Esophagus mucosa (tissue), 1 donor: Measurements from ENCODE around the gene VILL. TPM values are rescaled to one million over a fixed set of nuclear protein-coding genes. Genes with fewer than 3 reads are reported as not detected.
A peak's percentile ranks its signal among the peaks of the same experiment; 100 is the strongest.

Experiments
- ATAC-seq: fragments of 200-7000 bp; cut with Tn5 transposase; one replicate; pipeline ENCODE4 v1.9.1; 2020
- total RNA-seq: library from RNA; stranded (reverse); gene quantifications from one replicate; pipeline ENCODE4 v1.2.4, GENCODE V29; 2023
- donor health status: DM: yes; HTN: yes; CAD: no.

Gene VILL
- total RNA-seq = 6.1 TPM

DNA sequence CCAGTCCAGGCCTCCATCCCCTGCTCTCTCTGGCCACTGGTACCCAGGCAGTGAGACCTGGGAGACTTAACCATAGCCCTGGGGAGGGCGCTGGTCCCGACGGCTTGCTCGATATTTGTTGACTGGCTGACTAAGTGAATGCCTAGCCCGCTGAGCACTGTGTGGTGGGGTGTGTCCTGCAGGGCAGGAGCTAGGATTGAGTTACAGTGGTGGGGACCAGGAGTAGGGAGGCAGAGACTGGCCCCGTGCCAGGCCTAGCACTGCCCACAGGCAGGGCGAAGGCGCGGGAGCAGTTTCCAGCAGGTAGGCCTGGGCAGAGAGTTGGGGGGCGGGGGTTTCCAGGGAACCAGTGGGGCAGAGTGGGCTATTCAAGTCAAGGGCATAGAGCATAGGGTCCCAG lies at the start of gene VILL:
Gene VILL (plus strand): TSS at position 260 of the 400 bp plus-strand sequence. CDS start 2,887 bp downstream, outside the sequence.
- peak; percentile 31 for ATAC-seq

DNA sequence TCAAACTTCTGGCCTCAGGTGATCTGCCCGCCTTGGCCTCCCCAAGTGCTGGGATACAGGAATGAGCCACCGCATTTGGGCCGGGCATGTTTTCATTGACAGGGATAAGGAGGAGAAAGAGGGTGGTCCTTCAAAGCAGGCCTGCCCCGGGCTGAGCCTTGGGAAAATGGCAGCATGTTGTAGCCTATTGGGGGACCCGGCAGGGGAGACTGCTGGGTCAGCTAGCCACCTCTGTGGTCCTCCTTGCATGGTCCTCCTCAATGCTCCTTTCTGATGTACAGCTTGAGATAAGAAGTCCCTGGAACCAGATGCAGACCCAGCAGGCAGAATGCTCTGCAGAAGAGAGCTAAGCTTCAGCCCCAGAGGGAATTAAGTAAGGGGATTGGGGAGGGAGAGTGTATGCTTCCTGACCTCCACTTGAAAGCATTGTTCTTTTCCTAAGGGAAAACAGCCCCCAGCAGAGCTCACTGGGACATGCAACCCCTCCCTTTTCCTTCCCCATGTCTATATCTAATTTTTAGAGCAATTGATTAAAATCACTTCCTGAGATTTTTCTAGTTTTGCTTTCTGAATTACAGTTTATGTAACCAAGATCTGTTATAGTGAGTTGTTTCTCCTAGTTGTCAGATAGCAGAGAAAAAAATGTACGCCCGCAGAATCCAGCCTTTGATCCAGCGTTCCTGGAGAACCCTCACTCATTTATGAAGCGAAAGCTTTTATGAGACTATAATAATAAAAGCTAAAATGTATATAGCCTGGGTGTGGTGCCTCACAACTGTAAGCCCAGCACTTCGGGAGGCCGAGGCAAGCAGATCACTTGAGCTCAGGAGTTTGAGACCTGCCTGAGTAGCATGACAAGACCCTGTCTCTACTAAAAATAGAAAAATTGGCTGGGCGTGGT lies 48.7 kb upstream of the VILL start:
- ATAC-seq = no peak

DNA sequence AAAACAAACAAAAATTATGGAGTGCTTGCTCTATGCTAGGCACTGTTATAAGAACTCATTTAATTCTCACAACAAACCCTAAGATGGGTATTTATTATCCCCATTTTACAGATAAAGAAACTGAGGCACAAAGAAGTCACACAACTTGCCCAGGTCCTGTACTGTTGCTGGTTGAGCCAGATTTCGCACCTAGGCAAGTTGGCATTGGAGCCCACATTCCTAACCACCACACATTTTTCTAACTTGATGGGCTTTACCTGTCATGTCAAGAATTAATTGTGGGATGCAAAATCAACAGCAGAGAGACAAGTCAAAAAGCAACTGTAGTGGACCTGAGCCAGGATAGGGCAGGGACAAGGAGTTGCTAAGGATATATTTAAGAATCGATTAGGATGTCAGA lies 47.9 kb upstream of the VILL start:
- no peak for ATAC-seq

DNA sequence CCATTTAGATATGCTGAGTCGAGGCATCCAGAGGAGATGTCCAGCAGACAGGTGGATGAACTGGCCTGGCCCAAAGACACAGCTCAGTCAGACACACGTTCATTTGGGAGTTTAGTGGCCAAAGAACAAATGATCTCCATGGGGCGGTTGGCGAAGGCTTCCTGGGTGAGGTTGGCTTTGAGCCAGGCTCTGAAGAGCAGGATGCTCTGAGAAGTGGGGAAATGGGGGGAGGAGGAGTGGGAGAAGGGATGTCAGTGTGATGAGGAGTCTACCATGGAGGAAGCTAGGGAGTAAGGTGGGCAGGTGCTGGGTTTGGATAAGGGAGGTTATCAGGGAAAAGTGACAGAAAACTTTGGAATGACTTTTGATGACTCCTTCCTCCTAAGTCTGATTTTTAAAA lies 47.5 kb upstream of the VILL start:
- ATAC-seq = no peak

DNA sequence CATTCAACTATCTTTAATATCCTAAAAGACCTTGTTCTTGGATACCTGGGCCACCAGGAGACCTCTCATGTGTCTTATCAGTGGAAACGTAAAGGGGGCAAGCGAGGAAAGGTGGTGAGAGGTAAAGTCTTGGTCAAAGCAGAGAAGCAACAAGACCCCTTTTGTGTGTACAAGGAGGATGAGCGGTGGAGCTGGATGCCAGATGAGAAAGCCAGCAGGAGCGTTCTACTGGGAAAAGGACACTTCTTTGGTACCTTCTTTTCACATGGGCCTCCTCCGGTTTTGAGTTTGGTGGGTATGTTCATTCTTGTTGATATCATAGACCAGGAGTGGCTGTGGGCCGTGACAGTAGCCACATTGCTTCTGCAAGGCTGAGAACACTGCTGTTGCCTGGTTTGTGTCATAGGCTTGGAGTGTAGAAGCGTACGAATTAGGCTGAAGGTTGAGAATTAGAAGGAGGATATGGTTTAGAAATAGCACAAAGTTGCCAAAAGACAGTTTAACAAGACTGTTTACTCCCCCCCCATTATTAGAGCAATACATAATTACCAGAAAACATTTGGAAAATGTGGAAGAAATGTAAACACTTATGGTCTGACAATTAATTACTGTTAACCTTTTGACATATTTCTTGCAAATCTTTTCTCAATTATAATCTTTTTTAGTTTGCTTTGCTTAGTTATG lies 46.8 kb upstream of the VILL start:
- ATAC-seq = no peak

DNA sequence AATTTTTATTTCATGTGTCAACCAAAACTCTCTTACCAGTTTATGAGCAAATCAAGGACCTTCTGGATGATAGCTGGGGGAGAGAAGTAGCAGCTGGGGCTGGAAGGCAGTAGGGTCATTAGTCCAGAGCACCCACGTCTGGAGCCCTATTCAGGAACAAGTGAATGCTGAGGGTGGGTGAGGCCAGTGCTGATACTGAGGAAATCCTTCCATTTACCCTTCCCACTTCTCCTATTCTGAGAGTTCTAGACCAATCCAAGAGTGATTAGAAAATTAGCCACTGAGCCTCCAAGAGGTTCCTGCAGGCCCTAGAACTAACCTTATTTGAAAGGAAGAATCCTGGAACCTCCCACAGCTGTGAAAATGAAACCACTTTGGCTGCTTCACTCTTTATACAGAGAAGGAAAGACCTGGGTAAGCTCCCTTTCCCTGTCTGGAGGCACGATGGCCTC lies 46.2 kb upstream of the VILL start:
- no peak for ATAC-seq

DNA sequence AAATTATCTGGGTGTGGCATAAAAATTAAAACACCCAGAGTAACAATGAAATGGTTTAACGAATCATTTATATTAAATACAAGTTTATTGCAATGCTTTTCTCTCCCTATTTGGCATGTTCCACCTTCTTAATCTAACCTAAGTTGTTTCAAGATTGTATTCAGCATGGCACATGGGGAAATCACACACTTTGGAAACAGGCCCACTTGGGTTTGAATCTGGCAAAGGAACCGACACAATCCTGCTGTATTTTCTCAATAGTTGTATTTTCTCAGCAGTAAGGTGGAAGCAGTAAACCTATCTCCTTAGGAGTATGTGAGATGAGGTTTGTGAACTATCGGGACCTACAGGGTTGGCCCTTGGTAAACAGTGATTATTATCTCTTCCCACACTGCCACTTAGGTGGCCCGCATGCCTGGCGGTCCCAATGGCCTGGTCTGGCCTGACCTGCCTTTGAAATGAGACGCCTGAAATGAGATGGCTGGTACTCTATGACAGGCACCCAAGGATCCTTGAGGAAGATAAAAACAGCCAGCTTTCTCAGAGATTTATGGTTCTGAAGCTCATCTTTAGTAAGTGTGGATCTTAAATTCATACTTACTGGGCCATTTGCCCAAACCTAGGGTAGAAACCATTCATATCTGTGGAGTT lies 45.3 kb upstream of the VILL start:
- ATAC-seq = no peak

DNA sequence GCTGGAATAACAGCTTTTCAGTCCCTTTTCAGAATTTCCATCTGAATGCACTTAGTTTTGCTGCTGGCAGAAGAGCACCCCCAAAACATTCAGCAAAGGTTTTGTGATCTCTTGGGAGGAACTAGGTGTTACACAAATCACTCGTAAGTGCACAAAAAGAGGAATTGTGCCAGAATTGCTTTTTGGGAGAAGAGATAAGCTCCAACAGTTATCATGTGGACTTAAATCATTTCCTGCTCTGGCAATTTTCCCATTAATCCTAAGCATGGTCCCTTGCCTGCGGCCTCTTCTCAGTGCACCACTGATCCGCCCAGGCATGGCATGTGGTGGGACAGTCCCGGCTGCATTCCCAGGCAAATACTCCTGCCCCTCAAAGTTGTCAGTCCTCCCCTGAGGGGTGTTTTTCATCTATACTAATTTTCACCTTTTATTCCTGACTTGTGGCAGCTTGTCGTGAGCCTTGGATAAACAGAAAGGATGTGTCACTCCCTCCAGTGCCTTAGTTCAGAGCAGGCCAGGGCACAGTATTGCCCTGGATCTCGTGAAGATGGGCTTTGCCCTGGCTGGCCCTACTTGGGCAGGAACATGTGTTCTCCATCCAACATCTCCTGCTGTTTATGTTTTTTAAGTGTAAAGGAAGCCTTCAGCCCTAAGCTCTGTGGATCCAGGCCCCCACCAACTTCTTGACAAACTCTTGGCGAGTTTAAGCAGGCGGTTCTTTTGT lies 44.6 kb upstream of the VILL start:
- peak; percentile 98 for ATAC-seq

DNA sequence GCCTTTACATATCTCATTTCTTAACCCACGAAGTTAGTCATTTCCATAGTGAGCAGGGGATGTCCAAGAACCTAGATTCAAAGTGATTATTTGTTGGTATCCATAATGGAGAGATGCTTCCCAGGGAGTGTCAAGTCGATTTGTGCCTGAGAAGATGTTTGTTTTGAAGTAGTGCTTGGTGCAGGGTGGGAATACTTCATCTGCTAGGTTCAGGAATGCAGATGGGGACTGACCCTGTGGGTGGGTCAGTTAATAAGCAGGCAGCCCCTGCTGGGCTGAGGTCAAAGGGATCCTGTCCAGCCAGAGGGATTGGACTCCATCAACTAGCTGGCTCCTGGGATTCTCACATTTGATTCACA lies 44.1 kb upstream of the VILL start:
- ATAC-seq = no peak

DNA sequence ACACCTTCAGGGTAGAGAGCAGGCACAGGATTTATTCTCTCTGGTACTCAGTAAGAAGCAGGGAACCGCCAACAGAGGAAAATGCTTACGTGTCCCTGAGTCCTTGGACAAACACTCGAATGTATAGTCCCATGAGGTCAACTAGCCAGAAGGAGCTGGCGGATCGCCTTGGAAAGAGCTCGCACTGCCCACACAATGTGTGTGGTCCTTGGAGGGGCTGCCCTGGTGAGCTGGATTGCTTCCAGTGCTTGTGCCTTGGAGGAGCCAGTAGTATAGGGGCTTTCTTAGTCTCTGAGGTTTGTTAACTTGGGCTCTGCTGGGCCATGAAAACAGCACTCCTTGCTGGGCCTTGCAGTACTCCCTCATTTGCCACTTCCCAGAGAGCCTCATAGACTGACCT lies 40.7 kb upstream of the VILL start:
- ATAC-seq = no peak

DNA sequence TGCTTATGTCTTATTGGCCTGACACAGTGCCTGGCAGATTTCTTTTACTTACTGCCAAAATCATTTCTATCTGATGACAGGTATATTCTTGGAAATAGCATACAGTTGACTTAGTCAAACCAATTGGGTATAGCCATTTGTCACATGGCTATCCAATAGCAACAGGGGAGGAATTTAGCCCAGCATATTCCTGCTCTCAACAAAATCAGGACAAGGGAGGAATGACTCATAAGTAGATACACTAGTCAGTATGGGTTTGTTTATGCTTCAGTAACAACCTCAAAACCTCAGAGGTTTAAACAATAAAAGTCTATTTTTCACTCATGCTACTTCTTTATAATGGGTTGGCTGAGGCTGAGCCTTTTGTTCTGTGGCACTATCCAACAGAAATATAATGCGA lies 38.0 kb upstream of the VILL start:
- peak; percentile 62 for ATAC-seq

DNA sequence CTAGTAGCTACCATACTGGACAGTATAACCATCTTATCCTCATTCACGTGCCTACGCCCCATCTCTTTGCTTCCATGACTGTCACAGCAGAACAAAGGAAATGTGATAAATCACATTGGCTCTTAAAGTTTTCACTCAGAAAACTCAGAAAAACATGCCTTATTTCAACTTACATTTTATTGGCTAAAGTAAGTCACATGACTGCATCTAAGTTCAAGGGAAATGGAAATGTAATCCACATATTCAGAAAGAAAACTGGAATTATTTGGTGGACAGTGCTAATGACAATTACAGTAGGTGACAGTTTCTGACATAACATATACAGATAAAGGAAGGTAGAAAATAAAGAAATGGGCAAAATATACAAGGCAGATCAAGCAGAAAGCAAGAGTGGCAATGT lies 37.4 kb upstream of the VILL start:
- no peak for ATAC-seq

DNA sequence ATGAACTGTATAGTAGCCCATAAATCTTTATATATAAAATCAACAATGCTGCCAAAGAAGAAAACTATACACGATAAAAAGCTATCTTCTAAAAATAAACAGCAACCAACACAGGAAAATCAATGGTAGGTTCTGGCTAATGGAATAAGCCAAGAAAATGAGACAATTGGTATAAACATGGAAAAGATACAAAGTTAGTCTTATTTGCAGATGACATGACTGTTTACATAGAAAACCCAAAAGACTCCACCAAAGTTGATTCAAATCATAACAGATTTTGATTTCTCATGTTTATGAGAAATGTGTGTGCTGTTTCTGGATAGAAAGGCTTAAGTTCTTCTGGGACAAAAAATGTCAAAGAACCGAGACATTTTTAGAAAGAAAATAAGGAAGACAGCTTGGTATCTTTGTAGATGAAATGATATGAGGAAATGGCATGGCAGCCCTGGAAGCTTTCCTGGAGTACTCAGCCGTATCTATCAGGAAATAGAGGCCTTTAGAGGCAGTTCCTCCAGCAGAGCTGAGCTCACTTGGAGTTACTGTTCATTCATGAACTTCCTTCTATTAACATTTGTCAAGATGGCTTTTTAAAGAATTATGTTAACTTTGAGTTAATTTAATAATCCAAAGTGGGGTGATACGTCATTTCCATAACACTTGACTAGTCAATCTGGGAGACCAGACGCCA lies 36.7 kb upstream of the VILL start:
- ATAC-seq = no peak

DNA sequence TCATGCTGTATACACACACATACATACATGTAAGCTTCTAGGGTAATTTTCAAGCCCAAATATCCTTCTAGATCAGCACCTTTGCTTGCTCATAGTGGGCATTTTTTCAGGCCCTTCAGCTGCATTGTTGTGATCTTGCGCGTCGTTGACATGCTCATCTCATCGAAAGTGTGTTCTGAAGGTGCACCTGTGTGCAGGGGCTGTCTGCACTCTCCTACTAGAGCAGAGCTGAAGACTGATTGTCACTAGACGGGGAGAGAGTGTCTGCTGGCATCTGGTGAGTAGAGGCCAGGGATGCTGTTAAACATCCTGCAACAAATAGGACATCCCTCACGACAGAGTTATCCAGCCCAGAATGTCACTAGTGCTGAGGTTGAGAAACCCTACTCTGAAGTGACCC lies 35.7 kb upstream of the VILL start:
- ATAC-seq = no peak

DNA sequence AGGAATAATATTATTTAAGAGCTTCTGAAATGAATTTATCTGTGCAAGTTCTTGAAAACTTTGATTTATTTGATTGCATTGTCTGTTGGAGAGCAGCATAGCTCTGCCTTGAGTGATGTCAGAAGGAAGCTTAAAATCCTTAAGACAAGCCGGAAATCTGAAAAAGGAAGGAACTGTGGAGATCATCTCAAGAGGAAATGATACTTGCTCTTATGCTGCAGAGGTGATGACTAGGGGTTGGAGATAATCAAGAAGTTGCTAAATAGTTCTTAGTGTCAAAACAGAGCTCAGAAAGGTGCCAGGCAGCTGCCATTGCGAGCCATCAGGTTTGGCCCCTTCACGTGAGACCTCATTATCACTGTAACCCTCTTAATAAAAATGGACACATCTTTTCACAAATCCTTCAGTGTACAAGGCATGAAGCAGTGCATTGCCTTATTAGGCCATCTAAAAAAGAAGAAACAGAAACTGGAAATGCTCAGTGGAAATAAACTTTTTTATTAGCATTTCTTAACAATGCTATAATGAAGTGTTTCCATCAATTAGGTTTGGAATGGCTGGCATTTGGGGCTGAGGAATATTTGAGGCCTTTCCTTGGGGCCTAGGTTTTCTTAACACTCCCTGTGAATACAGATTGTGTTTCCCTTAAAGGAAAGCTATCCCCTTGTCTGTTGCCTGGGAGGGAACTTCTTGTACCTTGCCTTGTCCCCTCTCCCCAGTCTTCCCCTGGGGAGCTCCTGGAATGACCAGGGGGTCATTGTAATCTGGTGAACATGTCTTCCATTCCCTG lies 34.5 kb upstream of the VILL start:
- no peak for ATAC-seq

DNA sequence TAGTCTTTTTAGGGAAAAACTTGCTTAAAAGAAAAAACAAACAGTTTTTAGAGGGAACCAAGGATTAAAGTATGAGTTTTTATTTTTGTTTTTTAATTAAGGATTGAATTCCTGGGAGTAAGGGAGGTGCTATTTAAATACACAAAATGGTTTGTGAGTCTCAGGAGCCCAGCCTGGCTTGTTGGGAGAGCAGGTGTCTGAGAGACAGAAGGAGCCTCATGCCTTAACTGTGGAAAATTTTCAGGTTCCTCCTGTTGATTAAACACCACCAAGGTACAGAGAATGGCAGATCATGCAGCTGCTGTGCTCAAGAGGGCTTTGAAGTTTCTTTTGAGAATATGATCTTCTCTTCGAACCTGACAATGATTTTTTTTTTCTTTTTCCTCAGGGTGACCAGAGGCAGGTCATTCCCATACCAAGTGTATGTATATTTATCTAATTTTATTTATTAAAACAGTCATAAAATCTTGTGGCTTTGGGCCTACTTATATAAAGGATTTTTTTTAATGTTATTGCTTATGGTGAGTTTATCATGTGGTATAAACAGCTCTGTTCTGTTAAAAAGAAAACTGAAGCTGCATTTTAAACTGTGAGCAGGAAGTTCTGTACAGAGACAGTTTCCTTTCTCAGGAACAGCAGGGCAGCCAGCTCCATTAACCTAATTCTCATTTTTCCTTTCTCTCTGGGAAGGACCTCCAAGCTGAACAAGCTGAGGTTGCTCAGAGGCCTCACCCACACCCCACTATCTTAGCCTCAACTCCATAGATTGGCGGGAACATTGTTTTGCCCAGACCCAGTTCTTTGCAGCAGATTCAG lies 33.7 kb upstream of the VILL start:
- ATAC-seq = no peak

DNA sequence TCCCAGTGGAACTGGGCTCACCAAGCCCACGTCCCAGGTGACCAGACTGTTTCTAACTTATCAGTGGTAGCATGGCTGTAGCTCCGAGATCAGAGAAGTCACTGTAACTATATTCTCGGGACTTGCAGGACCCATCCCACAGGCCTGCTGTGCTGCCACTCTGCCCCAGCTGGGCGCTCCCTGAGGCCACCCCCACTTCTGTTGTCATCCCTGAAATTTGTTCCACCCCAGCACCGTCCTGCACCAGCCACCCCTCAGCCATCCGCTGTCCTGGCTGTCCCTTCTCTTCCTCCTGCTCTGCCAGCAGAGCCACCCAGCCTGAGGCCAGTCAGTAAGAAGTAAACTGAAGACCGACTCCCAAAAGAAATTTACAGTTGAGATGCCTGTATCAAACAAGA lies 33.0 kb upstream of the VILL start:
- no peak for ATAC-seq

DNA sequence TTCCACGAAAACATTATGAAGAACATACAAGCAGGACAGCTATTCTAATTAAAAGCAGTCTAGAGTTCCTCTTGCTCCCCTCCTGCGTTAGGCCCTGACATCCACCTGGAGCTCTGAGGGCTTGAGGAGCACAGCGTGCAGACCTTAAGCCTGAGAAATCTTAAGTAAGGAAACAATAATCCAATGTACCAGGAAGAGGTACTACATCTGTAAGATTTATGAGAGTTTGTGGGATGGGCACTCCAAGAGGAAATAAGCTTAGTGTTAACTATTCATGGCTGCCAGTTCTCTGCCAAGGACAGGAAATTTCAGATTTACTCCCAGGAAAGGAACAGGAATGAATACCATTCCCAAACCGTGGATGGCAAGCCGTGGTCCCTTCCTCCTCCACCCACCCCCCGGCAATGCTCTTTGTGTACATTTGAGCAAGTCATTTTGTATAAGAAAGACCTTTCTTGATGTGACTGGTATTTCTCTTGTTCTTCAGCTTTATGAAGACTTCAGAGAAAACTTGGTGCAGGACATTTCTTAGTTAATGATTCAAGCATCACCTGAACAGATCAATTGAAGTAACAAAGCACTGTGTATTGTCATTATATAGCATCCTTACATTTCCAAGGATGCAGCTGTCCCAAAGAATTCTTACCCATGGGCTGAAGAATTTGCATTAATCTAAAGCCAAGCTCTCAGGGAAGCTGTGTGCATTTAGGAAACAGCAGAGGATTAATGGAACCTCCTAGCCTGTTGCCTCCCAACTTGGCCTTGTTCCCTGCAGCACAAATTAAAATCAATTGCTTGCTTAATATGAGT lies 28.8 kb upstream of the VILL start:
- peak; percentile 50 for ATAC-seq

DNA sequence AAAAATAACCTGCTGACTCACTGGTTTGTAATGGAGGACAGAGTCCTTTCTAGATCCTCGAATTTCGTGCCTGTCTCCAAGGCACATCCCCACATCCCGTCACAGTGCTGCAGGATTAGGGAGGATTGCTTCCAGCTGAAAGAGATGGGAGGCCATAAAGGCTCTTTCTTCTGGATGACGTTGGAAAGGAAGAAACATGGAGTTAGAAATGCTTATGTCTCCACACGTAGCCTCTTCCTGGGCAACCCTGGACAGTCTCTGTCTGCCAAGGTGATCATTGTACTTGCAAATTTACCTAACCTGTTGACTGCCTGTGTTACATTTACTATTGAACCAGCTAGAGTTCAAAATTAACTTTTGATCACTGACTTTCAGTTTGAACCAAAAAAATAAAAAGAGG lies 27.6 kb upstream of the VILL start:
- ATAC-seq = no peak

DNA sequence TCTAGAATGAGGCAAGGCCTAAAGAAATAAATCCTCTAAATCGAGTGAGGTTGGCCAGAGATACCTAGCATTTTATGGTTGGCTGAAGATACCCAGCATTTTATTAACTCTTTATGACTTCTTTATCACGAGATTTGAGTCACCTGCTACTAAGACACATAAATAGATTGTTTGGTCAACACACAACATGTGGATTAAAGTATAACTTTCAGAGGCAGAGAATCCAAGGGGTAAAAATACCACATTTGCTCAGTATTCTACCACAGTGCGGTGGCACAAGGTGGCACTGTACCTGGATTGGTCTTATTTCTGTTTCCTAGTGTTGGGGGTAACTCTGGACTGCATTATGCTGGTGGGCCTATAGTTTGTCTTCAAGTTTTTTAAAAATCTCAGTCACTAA lies 27.0 kb upstream of the VILL start:
- ATAC-seq = no peak
